HCT116 (cell line): Measurements from ENCODE around the gene ZCCHC24. TPM values are rescaled to one million over a fixed set of nuclear protein-coding genes. Genes with fewer than 3 reads are reported as not detected.

Experiments
- ATAC-seq: fragments of 200-7000 bp; cut with Tn5 transposase; 2 replicates; pipeline ENCODE4 v1.9.1; 2020; ENCODE audit warnings: mild to moderate bottlenecking, moderate library complexity
- BruUV-seq: library from RNA; stranded (reverse); fragments of 400-500 nt; replicated peaks from 2 replicates; lab custom pipeline; 2021; lab: Mats Ljungman, UMichigan
- CTCF ChIA-PET: fragments of 300-600 bp; sonication (Branson Sonifier 250); formaldehyde crosslinking; loops from one replicate; lab custom pipeline; 2021; ENCODE audit warnings: antibody characterized with exemption; lab: Charles Lee
- POLR2A ChIA-PET: fragments of 300-600, 350-600 bp; sonication (Branson Sonifier 250); formaldehyde crosslinking; loops from one replicate; lab custom pipeline; 2021; ENCODE audit warnings: antibody characterized with exemption; lab: Charles Lee
- RAD21 ChIA-PET, 2 experiments: fragments of 300-600 bp; sonication (Branson Sonifier 250); formaldehyde crosslinking; loops; one replicate each; lab custom pipeline; 2023; ENCODE audit warnings: low total read pairs in 2 of 2; ENCODE audit not compliant: uncharacterized antibody in 2 of 2, unreplicated experiment in 2 of 2, low non-redundant PET in 1 of 2; lab: Charles Lee
- DNase-seq: peaks from one replicate; pipeline ENCODE4 v3.0.0-alpha.2; 2010; ENCODE audit warnings: low read depth, low spot score
- H2AFZ ChIP-seq: fragments of 200-600 bp; shearing (Covaris generic), sonication (generic); 2 replicates; pipeline ENCODE4 v1.6.1; 2017; ENCODE audit warnings: low read depth, mixed run types, mixed read lengths, antibody characterized with exemption, low read length; ENCODE audit not compliant: poor library complexity, severe bottlenecking
- H3K27ac ChIP-seq: 2 replicates; pipeline ENCODE4 v1.5.1; 2012; ENCODE audit warnings: low read depth, low read length
- H3K27me3 ChIP-seq: fragments of 200-600 bp; sonication (generic); 2 replicates; pipeline ENCODE4 v1.6.1; 2016; ENCODE audit warnings: mixed run types, low read length, mixed read lengths; ENCODE audit not compliant: insufficient read depth
- H3K36me3 ChIP-seq, 2 experiments: fragments of 200-500 bp in 1 of 2; fragments of 200-600 bp in 1 of 2; sonication (Bioruptor generic) in 1 of 2; sonication (generic) in 1 of 2; 2 replicates each; pipeline versions ENCODE4 v1.5.1 to v1.6.1; 2014 to 2016; ENCODE audit warnings: low read length in 2 of 2, inconsistent platforms in 1 of 2, mixed read lengths in 1 of 2, mixed run types in 1 of 2; ENCODE audit not compliant: insufficient read depth in 2 of 2, control insufficient read depth in 1 of 2
- H3K4me1 ChIP-seq, 2 experiments: fragments of 200-600 bp in 1 of 2; sonication (generic) in 1 of 2; 2 replicates each; pipeline versions ENCODE4 v1.5.1 to v1.6.1; 2012 to 2017; ENCODE audit warnings: low read length in 2 of 2, inconsistent platforms in 1 of 2, mild to moderate bottlenecking in 1 of 2, mixed read lengths in 1 of 2, mixed run types in 1 of 2, moderate library complexity in 1 of 2; ENCODE audit not compliant: insufficient read depth in 2 of 2, control insufficient read depth in 1 of 2
- H3K4me2 ChIP-seq: fragments of 200-600 bp; sonication (generic); 2 replicates; pipeline ENCODE4 v1.6.1; 2017; ENCODE audit warnings: mixed run types, low read length, mixed read lengths
- H3K4me3 ChIP-seq, 2 experiments: fragments of 200-600 bp in 1 of 2; sonication (generic) in 1 of 2; replicated peaks in 1 of 2; 2 replicates each; pipeline ENCODE4 v1.5.1; 2011 to 2016; ENCODE audit warnings: low read length in 2 of 2, control low read depth in 1 of 2, low read depth in 1 of 2, mild to moderate bottlenecking in 1 of 2, mixed read lengths in 1 of 2, mixed run types in 1 of 2
- H3K79me2 ChIP-seq: fragments of 200-600 bp; sonication (generic); 2 replicates; pipeline ENCODE4 v1.6.1; 2017; ENCODE audit warnings: mild to moderate bottlenecking, mixed run types, low read length, moderate library complexity, mixed read lengths; ENCODE audit not compliant: insufficient read depth
- H3K9ac ChIP-seq: fragments of 200-600 bp; sonication (generic); 2 replicates; pipeline ENCODE4 v1.6.1; 2016; ENCODE audit warnings: low read length, mixed read lengths
- H3K9me2 ChIP-seq: fragments of 200-600 bp; sonication (generic), shearing (Covaris generic); 2 replicates; pipeline ENCODE4 v1.6.1; 2017; ENCODE audit warnings: mixed run types, mild to moderate bottlenecking, moderate library complexity; ENCODE audit not compliant: insufficient read depth
- H3K9me3 ChIP-seq, 2 experiments: fragments of 200-500 bp in 1 of 2; fragments of 200-600 bp in 1 of 2; sonication (Bioruptor generic) in 1 of 2; sonication (generic) in 1 of 2; 2 replicates each; pipeline ENCODE4 v1.6.1; 2014 to 2017; ENCODE audit warnings: low read length in 2 of 2, mixed read lengths in 2 of 2, inconsistent platforms in 1 of 2, low read depth in 1 of 2, mild to moderate bottlenecking in 1 of 2, mixed run types in 1 of 2, moderate library complexity in 1 of 2; ENCODE audit not compliant: control insufficient read depth in 1 of 2, insufficient read depth in 1 of 2
- H4K20me1 ChIP-seq: fragments of 200-600 bp; sonication (generic), shearing (Covaris generic); 2 replicates; pipeline ENCODE4 v1.6.1; 2017; ENCODE audit warnings: mixed run types, mild to moderate bottlenecking, moderate library complexity; ENCODE audit not compliant: insufficient read depth
- EGR1 ChIP-seq: IDR thresholded peaks from 2 replicates; pipeline ENCODE4 v1.6.1; 2012; ENCODE audit warnings: low read depth
- FOSL1 ChIP-seq: IDR thresholded peaks from 2 replicates; pipeline ENCODE4 v1.6.1; 2012; ENCODE audit warnings: low read depth
- POLR2A ChIP-seq: IDR thresholded peaks from 2 replicates; pipeline ENCODE4 v1.7.0; 2011; ENCODE audit warnings: borderline replicate concordance; ENCODE audit not compliant: insufficient read depth, insufficient read length; ENCODE audit errors: extremely low read depth
- POLR2AphosphoS5 ChIP-seq: IDR thresholded peaks from 2 replicates; pipeline ENCODE4 v1.6.1; 2011; ENCODE audit warnings: mild to moderate bottlenecking, low read depth, low read length, moderate library complexity
- SP1 ChIP-seq: IDR thresholded peaks from 2 replicates; pipeline ENCODE4 v1.6.1; 2012; ENCODE audit warnings: low read depth
- ZFX ChIP-seq: fragments of 450-650 bp; IDR thresholded peaks from 2 replicates; pipeline ENCODE4 v1.6.1; 2017
- ZNF274 ChIP-seq: fragments of 200-500 bp; sonication (Bioruptor generic); IDR thresholded peaks from 2 replicates; pipeline ENCODE4 v1.6.1; 2014; ENCODE audit warnings: mild to moderate bottlenecking, low read depth, low read length, inconsistent platforms
- intact Hi-C: fragments of 100-400 bp; cut with micrococcal nuclease; formaldehyde crosslinking; loops from 2 replicates; pipeline ENCODE4 v1.10.0; 2022
- total RNA-seq: library from RNA; stranded (reverse); gene quantifications from one replicate; pipeline ENCODE4 v1.2.1, GENCODE V29; 2021; ENCODE audit not compliant: unreplicated experiment
- TF ChIP-seq, protein P1 (sequence below): IDR thresholded peaks from 2 replicates; pipeline ENCODE4 v1.6.1; 2012; ENCODE audit warnings: low read depth

Gene ZCCHC24
- total RNA-seq, 1 experiment from 2014 or later: 7.0 TPM

DNA sequence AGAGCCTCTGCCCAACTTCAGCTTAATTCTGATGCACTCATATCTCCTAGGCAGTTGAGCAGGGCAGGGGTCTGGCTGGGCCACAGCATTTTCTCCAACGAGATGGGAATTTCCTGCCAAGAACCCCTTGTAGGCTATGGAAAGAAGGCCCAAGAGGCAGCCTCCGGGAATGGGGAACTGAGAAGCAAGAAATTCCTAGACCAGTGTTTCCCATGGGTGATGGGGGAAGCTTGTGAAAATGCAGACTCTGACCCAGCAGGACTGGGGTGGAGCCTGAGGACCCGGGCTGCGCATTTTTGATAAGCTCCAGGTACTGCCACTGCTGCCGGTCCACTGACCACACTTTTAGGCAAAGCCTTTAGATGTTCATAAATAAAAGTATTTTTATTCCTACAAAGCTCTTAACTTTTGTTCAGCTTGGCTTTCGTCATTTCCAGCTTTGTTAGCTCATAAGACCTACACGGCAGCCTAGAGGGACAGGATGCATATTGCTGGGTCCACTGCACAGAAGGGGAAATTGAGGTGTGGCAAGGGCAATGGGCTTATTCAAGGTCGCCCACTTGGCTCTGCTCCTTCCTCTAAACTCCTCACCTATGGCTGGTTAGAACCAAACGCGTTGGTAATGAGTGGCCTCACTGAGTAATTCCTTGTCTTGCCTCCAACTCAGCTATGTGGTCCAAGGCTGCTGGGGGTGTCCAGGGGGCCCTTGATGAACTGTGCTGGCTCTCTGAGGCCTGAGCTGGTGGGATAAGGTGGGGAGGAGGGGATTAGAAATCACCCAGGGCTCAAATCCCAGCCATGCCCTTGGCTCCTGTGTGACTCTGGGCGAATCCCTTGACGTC lies 29.5 kb downstream of the ZCCHC24 start:
- no peaks in the 10 kb centered on the region for H3K9me2 ChIP-seq
- TF ChIP-seq ZNF274 (no peak), POLR2AphosphoS5 (no peak), SP1 (no peak), FOSL1 (no peak), ZFX (no peak), POLR2A (no peak), EGR1 (no peak)
- TF ChIP-seq, protein P1, sequence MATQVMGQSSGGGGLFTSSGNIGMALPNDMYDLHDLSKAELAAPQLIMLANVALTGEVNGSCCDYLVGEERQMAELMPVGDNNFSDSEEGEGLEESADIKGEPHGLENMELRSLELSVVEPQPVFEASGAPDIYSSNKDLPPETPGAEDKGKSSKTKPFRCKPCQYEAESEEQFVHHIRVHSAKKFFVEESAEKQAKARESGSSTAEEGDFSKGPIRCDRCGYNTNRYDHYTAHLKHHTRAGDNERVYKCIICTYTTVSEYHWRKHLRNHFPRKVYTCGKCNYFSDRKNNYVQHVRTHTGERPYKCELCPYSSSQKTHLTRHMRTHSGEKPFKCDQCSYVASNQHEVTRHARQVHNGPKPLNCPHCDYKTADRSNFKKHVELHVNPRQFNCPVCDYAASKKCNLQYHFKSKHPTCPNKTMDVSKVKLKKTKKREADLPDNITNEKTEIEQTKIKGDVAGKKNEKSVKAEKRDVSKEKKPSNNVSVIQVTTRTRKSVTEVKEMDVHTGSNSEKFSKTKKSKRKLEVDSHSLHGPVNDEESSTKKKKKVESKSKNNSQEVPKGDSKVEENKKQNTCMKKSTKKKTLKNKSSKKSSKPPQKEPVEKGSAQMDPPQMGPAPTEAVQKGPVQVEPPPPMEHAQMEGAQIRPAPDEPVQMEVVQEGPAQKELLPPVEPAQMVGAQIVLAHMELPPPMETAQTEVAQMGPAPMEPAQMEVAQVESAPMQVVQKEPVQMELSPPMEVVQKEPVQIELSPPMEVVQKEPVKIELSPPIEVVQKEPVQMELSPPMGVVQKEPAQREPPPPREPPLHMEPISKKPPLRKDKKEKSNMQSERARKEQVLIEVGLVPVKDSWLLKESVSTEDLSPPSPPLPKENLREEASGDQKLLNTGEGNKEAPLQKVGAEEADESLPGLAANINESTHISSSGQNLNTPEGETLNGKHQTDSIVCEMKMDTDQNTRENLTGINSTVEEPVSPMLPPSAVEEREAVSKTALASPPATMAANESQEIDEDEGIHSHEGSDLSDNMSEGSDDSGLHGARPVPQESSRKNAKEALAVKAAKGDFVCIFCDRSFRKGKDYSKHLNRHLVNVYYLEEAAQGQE: no peak
- intact Hi-C loops: no loop called here
- DNase-seq: no peak
- no TSS peak for BruUV-seq
- no peaks in the 10 kb centered on the region for H3K27me3 ChIP-seq
- no peaks in the 10 kb centered on the region for H3K4me1 ChIP-seq
- H3K79me2 ChIP-seq: no peaks in the 10 kb centered on the region
- no peaks in the 10 kb centered on the region; a peak in 1 of 4 replicates for H3K36me3 ChIP-seq
- ATAC-seq: no peak
- POLR2A ChIA-PET: no interaction called here
- H3K9me3 ChIP-seq: no peaks in the 10 kb centered on the region
- CTCF ChIA-PET: no interaction called here
- H2AFZ ChIP-seq: no peak overlapping the region
- no peak overlapping the region for H3K4me2 ChIP-seq
- H3K27ac ChIP-seq: no peak overlapping the region
- no peaks in the 10 kb centered on the region for H4K20me1 ChIP-seq
- no peak overlapping the region for H3K4me3 ChIP-seq
- H3K9ac ChIP-seq: no peak overlapping the region
- RAD21 ChIA-PET: no interaction called here
